Hepatocyte (in vitro differentiated cells): ENCODE measurements around the gene PEAK1.

Source experiments
- CTCF ChIP-seq: fragments of 200-600 bp; sonication (generic); IDR thresholded peaks from 2 replicates; pipeline ENCODE4 v1.5.1; 2016; ENCODE audit warnings: antibody characterized with exemption, mild to moderate bottlenecking; ENCODE audit not compliant: poor library complexity
- EZH2 ChIP-seq: fragments of 200-600 bp; sonication (generic); IDR thresholded peaks from 2 replicates; pipeline ENCODE4 v1.6.1; 2016; ENCODE audit warnings: antibody characterized with exemption, mild to moderate bottlenecking, borderline replicate concordance

GRCh38 chr15:77209221-77209620 is 210.7 kb downstream of the PEAK1 start:
- TF ChIP-seq CTCF (no peak), EZH2 (no peak)
